HG03521 (cell line): ENCODE measurements around the gene PARVG.

ENCODE experiments used
- ATAC-seq: cut with Tn5 transposase; IDR thresholded peaks from one replicate; pipeline ENCODE4 v1.9.1; 2021; ENCODE audit warnings: mild to moderate bottlenecking, moderate library complexity; ENCODE audit not compliant: unreplicated experiment

The PARVG gene, protein sequence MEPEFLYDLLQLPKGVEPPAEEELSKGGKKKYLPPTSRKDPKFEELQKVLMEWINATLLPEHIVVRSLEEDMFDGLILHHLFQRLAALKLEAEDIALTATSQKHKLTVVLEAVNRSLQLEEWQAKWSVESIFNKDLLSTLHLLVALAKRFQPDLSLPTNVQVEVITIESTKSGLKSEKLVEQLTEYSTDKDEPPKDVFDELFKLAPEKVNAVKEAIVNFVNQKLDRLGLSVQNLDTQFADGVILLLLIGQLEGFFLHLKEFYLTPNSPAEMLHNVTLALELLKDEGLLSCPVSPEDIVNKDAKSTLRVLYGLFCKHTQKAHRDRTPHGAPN

DNA sequence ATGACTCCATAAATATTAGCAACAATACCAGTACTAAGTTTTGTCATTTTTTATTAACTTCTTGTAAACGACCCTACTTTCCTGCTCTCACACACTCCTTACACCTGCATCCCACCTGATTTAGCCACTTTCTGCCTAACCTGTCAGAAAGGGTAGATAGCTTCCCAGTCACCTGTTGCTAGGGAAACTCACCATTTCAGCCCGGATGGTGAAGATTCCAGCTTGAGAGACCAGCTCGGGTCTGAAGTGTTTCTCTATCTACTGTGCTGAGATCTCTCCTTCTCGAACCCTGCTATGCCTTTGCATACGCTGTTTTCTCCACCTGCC is at the start of gene PARVG:
PARVG (plus strand) TSS at position 220 of the 327 bp plus-strand sequence. CDS start 2,405 bp downstream, outside the sequence.
- ATAC-seq = peak; percentile 48

DNA sequence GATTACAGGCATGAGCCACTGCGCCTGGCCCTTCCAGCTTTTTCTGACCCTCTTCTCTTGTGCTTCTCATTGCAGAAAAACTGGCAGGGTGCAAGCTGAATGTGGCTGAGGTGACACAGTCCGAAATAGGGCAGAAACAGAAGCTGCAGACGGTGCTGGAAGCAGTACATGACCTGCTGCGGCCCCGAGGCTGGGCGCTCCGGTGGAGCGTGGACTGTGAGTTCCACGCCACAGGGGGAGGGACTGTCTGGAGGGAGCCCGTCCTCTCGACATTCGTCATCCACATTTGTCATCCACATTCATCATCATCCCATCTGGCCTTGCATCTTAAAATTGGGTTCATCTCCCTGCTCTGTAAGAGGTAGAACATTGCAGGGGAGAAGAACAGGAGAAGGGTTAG is 49.3 kb upstream of the PARVG start:
- ATAC-seq = no peak

DNA sequence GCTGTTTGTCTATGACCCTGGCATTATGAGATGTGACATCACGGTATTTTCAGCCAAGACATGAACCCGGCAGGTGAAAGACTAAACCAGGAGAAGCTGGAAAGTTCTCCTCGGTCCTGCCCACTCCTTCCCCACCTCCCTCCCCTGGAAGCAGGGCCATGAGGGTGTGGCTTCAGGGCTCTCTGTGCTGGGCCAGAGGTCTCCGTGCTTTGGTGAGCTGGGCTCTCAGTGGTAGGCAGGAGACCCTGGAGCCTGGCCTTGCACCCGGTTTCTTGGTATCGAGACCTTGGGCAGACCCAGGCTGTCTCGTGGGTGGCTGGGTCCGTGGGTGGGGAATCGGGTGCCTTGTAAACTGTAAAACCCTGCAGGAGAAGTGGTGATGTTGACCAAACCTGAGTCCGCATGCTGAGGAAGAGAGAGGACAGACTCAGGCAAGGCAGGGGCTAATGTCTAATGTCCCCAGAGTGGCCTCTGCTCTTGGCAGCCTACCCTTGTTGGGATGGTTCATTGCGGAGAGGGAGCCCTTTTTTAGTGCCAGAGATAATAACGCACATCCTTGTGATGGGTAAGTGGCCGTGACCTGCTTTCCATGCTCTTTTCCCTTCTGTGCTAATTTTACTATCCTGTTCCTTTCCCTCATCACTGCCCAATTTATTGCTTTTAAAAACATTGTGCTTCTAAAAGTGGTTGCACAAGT is 48.6 kb upstream of the PARVG start:
- ATAC-seq = no peak

DNA sequence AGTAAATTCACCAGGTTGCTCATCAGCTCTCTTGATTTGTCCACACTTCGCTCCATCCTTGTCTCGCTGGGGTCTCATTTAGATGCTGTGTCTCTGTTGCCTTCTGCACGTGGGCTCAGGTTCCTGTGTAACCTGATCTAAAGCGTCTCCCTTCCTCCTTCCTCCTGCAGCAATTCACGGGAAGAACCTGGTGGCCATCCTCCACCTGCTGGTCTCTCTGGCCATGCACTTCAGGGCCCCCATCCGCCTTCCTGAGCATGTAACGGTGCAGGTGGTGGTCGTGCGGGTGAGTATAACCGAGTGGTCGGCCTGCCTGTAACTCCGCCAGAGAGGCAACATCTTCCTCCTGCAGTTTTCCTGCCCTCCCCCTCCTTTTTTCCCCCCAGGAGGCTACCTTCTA is 48.0 kb upstream of the PARVG start:
- ATAC-seq = no peak

DNA sequence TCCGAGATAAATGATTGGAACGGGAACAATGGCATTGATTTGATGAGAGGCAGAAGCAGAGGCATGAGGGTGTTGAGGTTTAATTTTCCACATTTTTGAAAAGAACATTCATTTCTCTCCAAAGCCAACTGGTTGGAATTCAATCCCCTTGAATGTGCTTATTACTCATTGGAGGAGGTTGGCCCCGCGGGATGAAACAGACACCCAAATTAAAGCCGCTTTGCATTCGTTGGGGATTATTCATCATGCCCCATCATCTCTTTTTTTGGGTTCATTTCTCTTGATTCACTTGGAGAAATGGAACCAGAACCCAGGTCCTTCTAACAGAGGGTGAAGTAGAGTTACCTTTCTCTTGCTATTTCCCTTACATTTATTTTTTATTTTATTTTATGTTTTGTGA is 47.6 kb upstream of the PARVG start:
- ATAC-seq = no peak

DNA sequence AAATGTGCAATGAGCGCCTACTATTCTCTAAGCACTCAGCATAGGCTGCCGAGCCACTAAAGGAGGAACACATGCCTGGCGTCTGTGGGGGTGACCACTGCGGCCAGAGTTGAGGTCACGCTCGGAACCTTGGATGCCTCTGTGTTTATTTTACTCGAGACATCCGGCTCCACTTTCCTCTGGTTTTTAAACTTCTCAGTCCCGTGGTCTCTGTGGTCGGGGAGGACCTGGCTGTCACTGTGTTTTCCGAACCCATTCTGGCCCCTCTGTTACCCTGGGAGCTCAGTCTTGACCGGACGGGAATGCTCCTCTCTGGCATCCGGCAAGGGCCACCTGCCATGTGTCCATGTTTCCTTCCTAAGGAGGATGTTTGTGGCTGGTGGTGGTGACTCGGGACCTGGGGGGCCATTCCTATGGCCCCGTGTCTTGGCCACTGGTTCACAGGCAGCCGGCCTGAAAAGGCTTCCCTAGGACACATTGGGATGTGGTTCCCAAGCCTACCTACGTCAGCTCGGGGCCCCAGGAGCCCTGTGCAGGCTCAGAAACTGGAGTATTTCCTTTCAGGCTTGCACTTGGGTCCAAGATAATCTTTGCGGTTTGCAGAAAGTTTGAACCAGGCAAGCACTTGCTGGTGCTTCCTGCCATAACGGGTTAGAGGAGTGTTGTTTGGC is 46.7 kb upstream of the PARVG start:
- no peak for ATAC-seq

DNA sequence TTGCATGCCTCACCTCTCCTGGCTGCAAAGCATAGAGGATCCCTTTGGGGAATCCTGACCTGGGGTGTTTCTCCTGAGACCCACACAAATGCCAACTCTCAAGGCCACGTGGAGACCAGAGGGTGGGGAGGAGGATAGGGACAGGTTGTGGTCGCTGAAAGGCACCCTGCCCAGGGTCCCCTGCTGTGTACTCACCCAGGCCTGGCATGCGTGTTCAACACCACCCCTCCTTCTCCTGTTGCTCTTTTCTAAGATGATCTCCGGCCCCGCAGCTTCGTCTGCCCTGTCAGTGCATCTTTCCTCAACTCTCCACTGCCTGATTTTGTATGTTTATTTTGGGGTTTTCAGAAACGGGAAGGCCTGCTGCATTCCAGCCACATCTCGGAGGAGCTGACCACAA is 44.6 kb upstream of the PARVG start:
- no peak for ATAC-seq

DNA sequence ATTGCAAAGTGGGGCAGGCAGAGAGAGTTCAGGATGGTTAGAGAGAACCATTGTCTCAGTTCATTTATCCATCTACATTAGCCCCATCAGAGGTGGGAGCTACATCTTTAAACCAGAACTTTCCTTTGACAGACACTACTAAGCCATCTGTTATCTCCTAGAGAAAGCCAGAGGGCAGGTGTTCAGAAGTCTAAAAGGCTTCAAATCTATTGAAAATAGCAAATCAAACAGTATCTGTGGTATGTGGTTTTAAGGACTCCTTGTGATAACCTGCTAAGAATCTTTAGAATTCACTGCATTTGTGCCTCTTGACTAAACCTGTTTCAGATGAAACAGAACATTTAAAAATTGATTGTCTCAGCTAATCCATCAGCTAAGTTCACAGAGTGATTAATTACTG is 43.9 kb upstream of the PARVG start:
- no peak for ATAC-seq

DNA sequence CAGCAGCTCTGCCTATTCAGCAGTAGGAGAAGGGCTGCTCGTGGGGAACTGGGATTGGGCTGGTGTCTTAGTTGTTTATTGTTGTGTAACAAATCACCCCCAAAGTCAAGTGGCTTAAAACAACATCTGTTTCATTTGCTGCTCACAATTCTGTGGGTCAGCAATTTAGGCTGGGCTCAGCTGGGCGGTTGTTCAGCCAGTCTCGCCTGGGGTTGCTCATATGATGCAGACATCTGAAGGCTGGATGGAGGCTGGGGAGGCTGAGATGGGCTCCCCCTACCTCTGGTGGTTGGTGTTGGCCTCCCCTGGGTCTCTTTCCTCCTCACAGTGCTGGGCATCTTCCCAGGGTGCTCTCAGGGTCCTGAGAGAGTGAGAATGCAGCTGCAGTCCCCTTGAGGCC is 43.3 kb upstream of the PARVG start:
- no peak for ATAC-seq

DNA sequence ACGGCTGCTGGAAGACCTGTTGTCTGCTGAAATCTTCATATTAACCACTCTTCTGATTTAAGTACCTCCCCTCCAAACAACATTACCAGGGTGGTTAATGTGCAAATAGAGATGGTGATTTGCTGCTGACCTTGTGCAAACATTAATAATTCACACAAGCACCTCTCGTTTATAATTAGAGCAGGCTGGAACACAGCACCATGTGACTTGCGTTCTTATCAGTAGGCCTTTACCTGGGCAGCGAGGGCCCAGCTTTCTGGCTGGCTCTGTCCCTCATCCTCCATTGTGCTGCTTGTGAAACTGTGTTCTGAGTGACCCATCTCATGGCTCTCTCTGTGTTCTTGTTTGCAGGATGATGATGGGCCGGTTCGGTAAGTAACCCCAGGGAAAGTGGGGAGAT is 41.0 kb upstream of the PARVG start:
- ATAC-seq = no peak

DNA sequence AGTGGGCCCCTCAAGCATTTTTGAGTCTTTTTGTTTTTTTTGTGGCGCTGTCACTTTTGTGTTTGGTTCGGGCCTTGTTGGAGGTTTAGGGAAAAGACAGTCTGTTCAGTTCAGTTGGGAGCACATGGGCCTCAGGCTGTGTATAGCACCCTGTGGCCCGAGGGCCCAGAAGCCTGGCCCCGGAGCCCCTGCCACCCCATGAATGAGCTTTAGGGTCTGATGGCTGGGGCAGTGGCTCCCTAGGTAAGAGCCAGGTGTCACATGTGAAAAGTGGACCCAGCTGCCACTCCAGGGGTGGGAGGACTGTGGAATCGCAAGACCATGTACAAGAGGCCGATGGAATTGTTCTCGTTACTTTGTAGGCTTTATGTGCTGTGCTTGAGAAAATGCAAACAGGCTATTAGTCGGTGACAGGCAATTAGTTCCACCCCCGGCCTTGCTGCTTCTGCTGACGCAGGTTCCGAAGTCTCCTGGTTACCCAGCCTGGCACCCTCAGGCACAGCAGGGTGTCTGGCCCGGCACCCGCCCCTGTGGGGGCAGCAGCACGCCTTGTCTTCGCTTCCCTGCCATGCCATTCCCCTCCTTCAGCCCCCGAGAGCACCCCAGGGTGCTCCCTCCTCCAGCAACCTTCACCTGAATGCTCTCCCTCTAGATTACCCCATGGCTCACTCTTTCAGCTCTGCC is 38.2 kb upstream of the PARVG start:
- no peak for ATAC-seq

DNA sequence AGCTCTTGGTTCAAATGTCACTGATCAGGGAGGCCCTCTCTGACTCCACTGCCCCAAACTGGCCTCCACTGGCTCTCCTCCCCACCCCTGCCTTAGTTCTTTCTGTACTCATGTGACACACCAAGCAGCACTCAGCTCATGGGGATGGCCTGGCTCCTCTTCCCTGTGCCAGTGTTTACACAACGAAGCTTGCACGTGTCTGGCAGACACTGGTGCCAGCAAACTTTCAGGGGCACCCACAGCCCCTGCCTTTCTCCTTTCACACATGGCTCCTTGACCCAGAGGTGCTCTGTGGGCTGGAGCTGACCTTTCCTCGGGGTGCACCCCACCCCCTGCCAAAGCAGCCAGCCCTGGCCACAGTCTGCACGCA is 37.6 kb upstream of the PARVG start:
- no peak for ATAC-seq

DNA sequence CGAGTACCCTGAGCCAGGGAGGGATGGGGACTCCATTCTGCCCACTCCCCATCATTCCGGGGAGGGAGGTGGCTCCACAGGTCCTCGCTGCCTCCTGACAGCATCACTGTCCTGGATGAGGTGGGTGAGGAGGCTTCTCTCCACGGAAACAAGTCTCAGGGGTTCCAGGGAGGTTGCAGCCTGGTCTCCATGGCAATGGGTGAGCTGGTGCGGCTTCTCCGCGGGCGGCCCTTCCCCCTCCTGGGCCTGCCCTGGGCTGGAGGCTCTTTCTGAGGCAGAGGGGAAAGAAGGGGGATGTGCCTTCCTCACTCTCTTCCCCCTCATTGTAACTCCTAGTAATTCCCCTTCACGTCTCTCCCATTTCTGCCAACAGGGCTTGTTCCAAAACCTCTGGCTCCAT is 37.1 kb upstream of the PARVG start:
- no peak for ATAC-seq

DNA sequence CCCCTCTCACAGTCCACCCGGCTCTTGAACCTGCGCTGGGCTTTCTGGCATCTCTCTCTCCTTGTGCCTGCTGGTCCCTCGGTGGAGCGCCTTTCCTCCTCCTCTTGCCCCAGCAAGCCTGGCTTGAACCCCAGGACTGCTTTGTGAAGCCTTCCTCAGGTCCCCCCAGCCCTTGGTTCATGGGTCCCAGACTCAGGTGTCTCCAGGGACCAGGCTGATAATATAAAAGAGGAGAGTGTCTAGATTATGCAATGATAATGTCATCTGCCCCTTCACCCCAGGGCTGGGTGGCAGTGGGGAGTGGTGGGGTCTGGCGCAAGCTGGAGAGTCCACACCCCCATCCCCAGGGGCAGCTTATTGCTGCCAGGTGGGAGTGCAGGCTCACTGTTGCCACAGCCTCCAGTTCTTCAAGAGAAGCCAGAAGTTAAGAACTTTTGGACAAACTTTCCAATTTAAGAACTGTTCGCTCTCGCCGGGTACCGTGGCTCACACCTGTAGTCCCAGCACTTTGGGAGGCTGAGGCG is 36.6 kb upstream of the PARVG start:
- no peak for ATAC-seq

DNA sequence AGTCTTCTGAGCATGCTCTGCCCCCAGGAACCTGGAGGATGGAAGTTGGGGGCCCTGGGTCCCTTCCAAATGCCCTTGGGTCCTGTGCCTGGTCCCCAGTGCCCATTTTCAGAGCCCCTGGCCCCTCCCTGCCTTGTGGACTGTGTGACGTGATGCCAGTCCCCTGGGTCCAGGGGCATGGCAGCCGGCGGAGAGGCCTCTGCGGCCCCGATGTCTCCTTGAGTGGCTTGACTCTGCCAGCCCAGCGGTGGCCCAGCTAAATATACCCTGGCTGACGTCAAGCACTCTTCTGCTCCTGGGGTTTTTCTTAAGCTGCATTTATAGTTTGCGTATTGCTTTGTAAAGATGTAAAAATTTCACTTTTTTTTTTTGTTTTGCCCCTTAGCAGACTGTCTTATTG is 35.2 kb upstream of the PARVG start:
- no peak for ATAC-seq

DNA sequence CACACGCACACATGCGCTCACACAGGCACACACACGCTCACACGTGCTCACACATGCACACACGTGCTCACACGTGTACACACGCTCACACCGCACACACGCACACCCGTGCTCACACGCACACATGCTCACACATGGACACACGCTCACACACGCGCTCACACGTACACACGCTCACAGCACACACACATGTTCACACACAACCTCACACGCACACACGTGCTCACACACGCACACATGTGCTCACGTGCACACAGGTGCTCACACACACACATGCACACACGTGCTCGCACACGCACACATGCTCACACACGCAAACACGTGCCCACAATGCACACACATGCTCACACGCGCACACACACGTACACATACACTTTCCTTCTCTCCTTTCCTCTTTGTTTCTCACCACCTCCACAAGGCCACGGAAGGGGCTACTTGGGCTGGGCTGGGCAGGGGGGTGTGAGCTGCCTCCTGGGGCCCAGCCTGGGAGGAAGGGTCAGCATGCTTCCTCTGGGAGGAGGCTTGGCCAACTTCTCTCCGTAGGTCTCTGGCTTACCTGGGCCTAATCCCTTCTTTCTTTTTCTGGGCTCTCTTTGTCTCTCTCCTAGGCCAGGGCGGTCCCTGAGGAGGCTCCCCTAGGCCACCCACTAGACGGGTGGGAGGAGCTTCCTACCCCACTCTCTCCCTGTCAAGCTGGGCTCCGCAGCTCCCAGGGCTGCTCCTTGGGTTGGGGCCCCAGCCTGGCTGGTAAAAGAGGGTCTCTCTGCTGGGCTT is 34.5 kb upstream of the PARVG start:
- ATAC-seq = no peak

DNA sequence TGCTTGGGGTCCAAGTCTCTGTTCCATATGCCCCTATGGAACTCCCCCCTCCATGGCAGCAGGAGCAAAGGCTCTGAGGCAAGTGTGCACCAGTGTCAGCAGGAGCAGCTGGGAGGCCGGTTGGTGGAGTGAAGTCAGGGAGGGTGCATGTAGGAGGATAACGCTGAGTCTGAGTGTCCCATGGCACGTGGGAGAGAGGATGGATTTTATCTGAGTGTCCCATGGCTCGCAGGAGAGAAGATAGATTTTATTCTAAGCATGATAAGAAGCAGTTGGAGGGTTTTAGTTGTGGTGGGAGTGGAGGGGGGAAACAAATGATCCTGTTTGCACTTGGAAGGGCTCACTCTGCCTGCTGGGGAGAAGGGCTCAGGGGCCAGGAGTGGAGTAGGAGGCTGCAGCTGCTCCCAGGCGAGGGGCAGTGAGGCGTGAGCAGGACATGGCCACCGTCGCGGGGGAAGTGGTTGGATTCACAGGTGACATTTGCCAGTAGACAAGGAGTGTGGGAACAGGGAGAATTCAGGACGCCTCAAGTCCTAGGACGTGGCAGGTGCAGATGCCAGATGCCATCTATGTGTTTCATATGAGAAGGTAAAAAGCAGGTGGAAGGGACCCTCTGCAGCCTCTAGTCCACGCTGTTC is 33.6 kb upstream of the PARVG start:
- no peak for ATAC-seq

DNA sequence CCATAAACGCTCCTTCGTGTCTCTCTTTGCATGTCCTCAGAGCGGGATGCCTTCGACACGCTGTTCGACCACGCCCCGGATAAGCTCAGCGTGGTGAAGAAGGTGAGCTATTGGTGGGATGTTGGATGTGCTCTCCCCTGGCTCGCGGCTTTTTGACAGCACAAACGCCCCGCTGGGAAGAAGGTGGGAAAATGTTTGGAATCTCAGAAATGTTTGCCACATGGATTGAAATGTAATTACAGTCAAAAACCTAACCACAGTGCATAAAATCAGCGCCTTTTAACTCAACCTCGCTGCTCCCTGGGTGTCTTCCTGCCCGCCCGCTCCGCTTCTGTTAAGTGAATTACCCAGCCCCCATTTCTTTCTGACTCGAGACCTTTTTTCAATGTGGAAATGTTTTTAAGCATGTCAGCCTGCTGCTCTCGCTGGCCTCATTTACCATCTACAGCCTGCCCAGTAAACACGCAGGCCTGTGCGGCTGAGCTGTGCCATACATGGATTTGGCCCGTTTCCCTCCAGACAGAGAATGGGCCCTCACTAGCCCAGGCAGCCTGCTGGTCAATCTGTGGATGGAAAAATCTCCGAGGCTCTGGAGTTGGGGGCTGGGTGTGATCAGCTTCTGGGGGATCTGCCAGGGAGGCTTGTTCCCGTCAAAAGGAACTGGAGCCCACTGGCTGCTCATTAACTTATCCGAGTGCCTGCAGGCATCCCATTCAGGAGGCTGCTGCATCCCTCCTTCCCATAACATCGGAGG is 32.7 kb upstream of the PARVG start:
- no peak for ATAC-seq

DNA sequence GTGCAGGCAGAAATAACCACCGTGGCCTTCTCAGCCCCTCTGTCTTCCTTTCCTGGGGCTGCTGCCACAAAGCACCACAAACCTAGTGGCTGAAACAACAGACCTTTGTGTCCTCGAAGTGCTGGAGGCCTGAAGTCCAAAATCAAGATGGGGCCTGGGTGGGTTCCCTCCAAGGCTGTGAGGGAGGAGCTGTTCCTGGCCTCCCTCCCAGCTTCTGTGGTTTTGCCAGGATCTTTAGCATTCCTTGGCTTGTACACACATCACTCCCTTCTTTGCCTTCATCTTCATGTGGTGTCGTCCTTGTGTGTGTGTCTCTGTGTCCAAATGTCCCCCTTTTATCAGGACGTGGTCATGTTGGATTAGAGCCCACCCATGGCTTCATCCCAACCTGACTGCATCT is 29.0 kb upstream of the PARVG start:
- no peak for ATAC-seq

DNA sequence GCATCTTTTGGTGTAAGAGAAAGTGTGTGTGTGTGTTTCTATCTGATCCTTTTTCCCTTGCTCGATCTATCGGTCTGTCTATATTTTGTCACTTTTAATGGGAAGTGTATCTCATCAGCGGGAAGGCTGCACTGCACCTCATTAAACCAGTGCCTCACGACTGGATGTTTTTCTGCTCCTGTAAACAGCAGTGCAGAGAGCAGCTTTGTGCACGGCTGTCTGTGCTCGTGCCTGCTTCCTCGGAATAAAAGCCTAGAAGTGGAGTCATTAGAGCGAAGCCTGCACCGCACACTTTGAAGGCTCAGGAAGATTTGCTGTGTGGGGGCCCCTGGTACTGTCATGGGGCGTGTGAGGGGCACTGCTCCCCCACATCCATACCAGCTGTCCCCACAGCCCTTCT is 27.0 kb upstream of the PARVG start:
- ATAC-seq = no peak
